Liver (tissue), 9 donors: ENCODE measurements around the gene PNPLA3. TPM values are rescaled to one million over a fixed set of nuclear protein-coding genes. Genes with fewer than 3 reads are reported as not detected.

Experiments
- DNase-seq: peaks from one replicate; pipeline ENCODE4 v3.0.0-alpha.2; 2017; ENCODE audit warnings: low spot score
- H3K27ac ChIP-seq, 2 donors: one replicate each; pipeline ENCODE4 v1.7.0; 2013; ENCODE audit warnings: inconsistent platforms in 2 of 2, low read length in 2 of 2, control low read depth in 1 of 2, low read depth in 1 of 2, mild to moderate bottlenecking in 1 of 2
- H3K27me3 ChIP-seq, 4 donors: one replicate each; pipeline versions ENCODE4 v1.6.1 to v1.7.0; 2013; ENCODE audit warnings: low read length in 3 of 4, inconsistent platforms in 1 of 4, mild to moderate bottlenecking in 1 of 4, moderate library complexity in 1 of 4; ENCODE audit not compliant: control insufficient read depth in 4 of 4, insufficient read depth in 4 of 4
- H3K36me3 ChIP-seq, 4 donors: one replicate each; pipeline versions ENCODE4 v1.6.1 to v1.7.0; 2013; ENCODE audit warnings: low read length in 3 of 4, mild to moderate bottlenecking in 3 of 4, low read depth in 1 of 4, moderate library complexity in 1 of 4; ENCODE audit not compliant: control insufficient read depth in 4 of 4, insufficient read depth in 3 of 4
- H3K4me1 ChIP-seq, 4 donors: one replicate each; pipeline versions ENCODE4 v1.6.1 to v1.7.0; 2013; ENCODE audit warnings: low read length in 3 of 4, mild to moderate bottlenecking in 3 of 4, moderate library complexity in 1 of 4; ENCODE audit not compliant: control insufficient read depth in 4 of 4, insufficient read depth in 4 of 4
- H3K4me3 ChIP-seq, 3 donors: one replicate each; pipeline versions ENCODE4 v1.6.1 to v1.7.0; 2013; ENCODE audit warnings: low read length in 3 of 3, control low read depth in 1 of 3, low read depth in 1 of 3, mild to moderate bottlenecking in 1 of 3
- H3K9ac ChIP-seq, 2 donors: one replicate each; pipeline ENCODE4 v1.7.0; 2013; ENCODE audit warnings: low read length in 2 of 2, mild to moderate bottlenecking in 2 of 2, moderate library complexity in 2 of 2, control low read depth in 1 of 2, low read depth in 1 of 2
- H3K9me3 ChIP-seq, 4 donors: one replicate each; pipeline versions ENCODE4 v1.6.1 to v1.7.0; 2013; ENCODE audit warnings: low read length in 3 of 4; ENCODE audit not compliant: control insufficient read depth in 4 of 4
- ATF3 ChIP-seq: IDR thresholded peaks from 2 replicates; pipeline ENCODE4 v1.6.1; 2016; ENCODE audit warnings: antibody characterized with exemption
- CTCF ChIP-seq: fragments of 150-350 bp; IDR thresholded peaks from 2 replicates; pipeline ENCODE4 v1.5.1; 2017; ENCODE audit warnings: improper control_type of control experiment, low read depth, low read length; ENCODE audit not compliant: missing input control
- EGR1 ChIP-seq, 2 donors: IDR thresholded peaks; 2 replicates each; pipeline ENCODE4 v1.6.1; 2016 to 2018; ENCODE audit warnings: antibody characterized with exemption in 2 of 2, low read depth in 2 of 2
- FOXA1 ChIP-seq: IDR thresholded peaks from 2 replicates; pipeline ENCODE4 v1.6.1; 2016; ENCODE audit warnings: antibody characterized with exemption
- FOXA2 ChIP-seq: IDR thresholded peaks from 2 replicates; pipeline ENCODE4 v1.6.1; 2016; ENCODE audit warnings: antibody characterized with exemption
- GABPA ChIP-seq, 2 donors: IDR thresholded peaks in 1 of 2; conservative IDR thresholded peaks in 1 of 2; 2 replicates each; pipeline ENCODE4 v1.6.1; 2016; ENCODE audit warnings: antibody characterized with exemption in 2 of 2, mild to moderate bottlenecking in 1 of 2, moderate library complexity in 1 of 2
- HNF4A ChIP-seq, 2 donors: conservative IDR thresholded peaks; 2 replicates each; pipeline ENCODE4 v1.6.1; 2016; ENCODE audit warnings: antibody characterized with exemption in 2 of 2, mild to moderate bottlenecking in 2 of 2
- HNF4G ChIP-seq: IDR thresholded peaks from 2 replicates; pipeline ENCODE4 v1.6.1; 2016; ENCODE audit warnings: antibody characterized with exemption
- JUND ChIP-seq, 2 donors: IDR thresholded peaks; 2 replicates each; pipeline ENCODE4 v1.6.1; 2016; ENCODE audit warnings: antibody characterized with exemption in 2 of 2
- MAX ChIP-seq: IDR thresholded peaks from 2 replicates; pipeline ENCODE4 v1.6.1; 2016; ENCODE audit warnings: antibody characterized with exemption
- NR2F2 ChIP-seq: IDR thresholded peaks from 2 replicates; pipeline ENCODE4 v1.6.1; 2016; ENCODE audit warnings: antibody characterized with exemption
- RAD21 ChIP-seq, 2 donors: IDR thresholded peaks; 2 replicates each; pipeline ENCODE4 v1.6.1; 2016; ENCODE audit warnings: antibody characterized with exemption in 2 of 2, mild to moderate bottlenecking in 2 of 2
- REST ChIP-seq: IDR thresholded peaks from 2 replicates; pipeline ENCODE4 v1.6.1; 2016; ENCODE audit warnings: antibody characterized with exemption, mild to moderate bottlenecking
- RXRA ChIP-seq, 2 donors: IDR thresholded peaks; 2 replicates each; pipeline ENCODE4 v1.6.1; 2017 to 2018; ENCODE audit warnings: antibody characterized with exemption in 2 of 2, mild to moderate bottlenecking in 1 of 2
- SP1 ChIP-seq: IDR thresholded peaks from 2 replicates; pipeline ENCODE4 v1.6.1; 2018; ENCODE audit warnings: antibody characterized with exemption, mild to moderate bottlenecking
- TAF1 ChIP-seq: conservative IDR thresholded peaks from 2 replicates; pipeline ENCODE4 v1.6.1; 2016; ENCODE audit warnings: antibody characterized with exemption, mild to moderate bottlenecking
- YY1 ChIP-seq: IDR thresholded peaks from 2 replicates; pipeline ENCODE4 v1.6.1; 2016; ENCODE audit warnings: antibody characterized with exemption, mild to moderate bottlenecking
- ZBTB33 ChIP-seq: IDR thresholded peaks from 2 replicates; pipeline ENCODE4 v1.6.1; 2016; ENCODE audit warnings: antibody characterized with exemption
- WGBS: extraction: QIAGEN DNeasy Blood & Tissue Kit; methylation state at CpG from one replicate; pipeline ENCODE4 v1.1.7; 2013; 5-methylcytosine and 5-hydroxymethylcytosine counted together
- polyA plus RNA-seq, 2 donors: library from polyadenylated mRNA; stranded (reverse) in 1 of 2; unstranded in 1 of 2; fragments of 200-250 nt in 1 of 2; fragments of >200 nt in 1 of 2; fragmentation: Nextera tagmentation in 1 of 2; extraction: Ambion mirVana in 1 of 2; gene quantifications; one replicate each; pipeline versions ENCODE4 v1.2.1 to v1.2.3, GENCODE V29; 2013 to 2015
- total RNA-seq, 2 donors: library from RNA; depleted of rRNA; stranded (reverse); fragments of >200 nt; gene quantifications; one replicate each; pipeline ENCODE4 v1.2.3, GENCODE V29; 2014
- donor health status: healthy.
- donor health status: healthy.
- donor health status: healthy.
- donor health status: healthy.
- donor health status: healthy.

Gene PNPLA3
- total RNA-seq (10 to 100 TPM; 29.6 to 59.1 TPM), polyA plus RNA-seq (10 to 100 TPM; 15.9 to 19.9 TPM)

- H3K9ac ChIP-seq, result peak within 1 kb of the TSS; percentile 3 to 82
- H3K9me3 ChIP-seq, result no peaks in the 10 kb centered on the region
- H3K27ac ChIP-seq, result peak within 1 kb of the TSS; percentile 94 to 95
- TF ChIP-seq HNF4A (conservative IDR thresholded peaks at IDR 0.05) (no peak), RAD21 (IDR thresholded peaks at IDR 0.05) (no peak), FOXA1 (no peak), ATF3 (no peak), SP1 (peak; percentile 22), RXRA (IDR thresholded peaks at IDR 0.05) (no peak), FOXA2 (no peak), EGR1 (IDR thresholded peaks at IDR 0.05; ENCODE audit: low read depth in 2 of 2) (no peak), CTCF (peak; percentile 5), MAX (no peak), NR2F2 (no peak), YY1 (peak; percentile 55), ZBTB33 (no peak), JUND (IDR thresholded peaks at IDR 0.05) (no peak), TAF1 (no peak), REST (peak; percentile 77), HNF4G (no peak), GABPA (IDR thresholded peaks at IDR 0.05 in 1 of 2, conservative IDR thresholded peaks at IDR 0.05 in 1 of 2) (no peak)
- no peaks in the 10 kb centered on the region for H3K27me3 ChIP-seq
- peak within 1 kb of the TSS; percentile 33 to 77 (median 46) for H3K4me3 ChIP-seq
- peak; percentile 92 for DNase-seq
- peaks cover 0 to 3% (median 2%) of the 10 kb centered on the region in 4 donors for H3K36me3 ChIP-seq
- H3K4me1 ChIP-seq, result peaks cover 11 to 54% (median 41%) of the 10 kb centered on the region in 4 donors
- 2% methylated on average over 100 of the region's 100 CpGs for whole genome bisulfite sequencing
Measured at GRCh38 chr22:43923631-43924464, at the start of gene PNPLA3. TSS of gene PNPLA3 (plus strand) at chr22:43923805. CDS start at chr22:43923912, 107 bp downstream.
